DMS53 treated with DMSO at 0.1 percent for 48 hours (cell line): ENCODE results near the gene PIK3C2A.

ENCODE experiments used
- DNase-seq: peaks from one replicate; lab custom pipeline; 2025; ENCODE audit not compliant: unreplicated experiment; lab: John Stamatoyannopoulos, UW

PIK3C2A gene

DNA sequence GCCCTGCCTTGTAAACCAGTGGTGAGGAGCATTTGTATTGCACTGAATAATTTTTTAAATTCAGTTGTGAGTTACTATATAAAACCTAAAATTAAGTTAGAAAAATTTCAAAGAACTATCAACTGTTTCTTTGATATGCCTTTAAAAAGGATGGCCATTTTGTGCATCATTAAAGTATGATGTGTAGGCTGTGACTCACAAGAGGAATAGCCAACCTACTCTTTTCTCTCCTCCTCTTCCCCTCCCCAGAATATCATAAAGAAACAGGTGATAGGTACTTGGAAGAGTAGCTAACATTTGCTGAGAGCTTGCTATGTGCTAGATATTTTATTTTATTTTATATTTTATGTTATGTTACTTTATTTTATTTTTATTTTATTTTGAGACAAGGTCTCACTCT, 10.6 kb upstream of the PIK3C2A start:
- DNase-seq = no peak

DNA sequence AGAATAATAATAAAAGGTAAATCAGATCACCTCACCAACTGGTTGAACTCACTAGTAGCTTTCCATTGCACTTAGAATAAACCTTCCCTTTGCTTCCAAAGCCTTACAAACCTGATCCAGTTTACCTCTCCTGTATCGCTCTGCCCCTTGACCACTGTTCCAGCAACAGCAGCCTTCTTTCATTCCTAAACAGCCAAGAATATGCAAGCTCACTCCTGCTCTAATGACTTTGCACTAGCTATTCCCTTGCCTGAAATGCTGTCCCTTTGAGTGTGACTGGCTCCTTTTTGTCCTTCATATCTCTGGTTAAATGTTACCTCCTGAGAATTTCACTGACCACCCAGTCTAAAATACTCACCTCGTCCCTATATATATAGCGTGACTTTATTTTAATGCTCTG, 9.6 kb upstream of the PIK3C2A start:
- DNase-seq = no peak

DNA sequence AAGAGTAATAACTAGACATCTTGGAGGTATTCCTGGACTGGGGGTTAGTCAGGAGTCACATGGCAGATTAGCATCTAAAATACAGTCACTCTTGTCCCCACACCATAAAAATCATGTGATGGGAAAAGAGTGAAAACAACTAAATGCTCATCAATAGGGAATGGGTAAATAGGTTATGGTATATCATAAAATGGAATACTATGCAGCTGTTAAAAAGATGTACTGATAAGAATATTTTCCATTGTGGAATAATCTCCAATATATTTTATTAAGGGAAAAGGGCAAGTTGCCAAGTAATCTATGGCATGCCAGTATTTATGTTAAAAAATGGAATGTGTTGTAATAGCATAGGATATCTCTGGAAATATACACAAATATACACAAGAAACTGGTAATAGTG, 6.6 kb upstream of the PIK3C2A start:
- DNase-seq = no peak

DNA sequence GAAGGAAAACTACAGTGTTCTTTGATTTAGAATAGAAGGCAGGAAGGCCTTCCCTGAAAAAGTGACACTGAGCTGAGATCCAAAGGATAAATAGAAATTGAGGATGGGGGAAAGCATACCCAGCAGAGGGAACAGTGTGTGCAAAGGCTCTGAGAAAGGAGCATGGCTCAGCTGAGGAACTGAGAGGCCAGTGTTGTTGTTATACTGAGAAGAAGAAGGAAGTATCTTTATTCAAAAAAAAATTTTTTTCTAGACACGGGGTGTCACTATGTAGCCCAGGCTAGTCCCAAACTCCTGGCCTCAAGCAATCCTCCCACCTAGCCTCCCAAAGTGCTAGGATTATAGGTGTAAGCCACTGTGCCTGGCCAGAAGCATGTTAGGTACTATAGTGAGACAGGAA, 3.5 kb upstream of the PIK3C2A start:
- no peak for DNase-seq

DNA sequence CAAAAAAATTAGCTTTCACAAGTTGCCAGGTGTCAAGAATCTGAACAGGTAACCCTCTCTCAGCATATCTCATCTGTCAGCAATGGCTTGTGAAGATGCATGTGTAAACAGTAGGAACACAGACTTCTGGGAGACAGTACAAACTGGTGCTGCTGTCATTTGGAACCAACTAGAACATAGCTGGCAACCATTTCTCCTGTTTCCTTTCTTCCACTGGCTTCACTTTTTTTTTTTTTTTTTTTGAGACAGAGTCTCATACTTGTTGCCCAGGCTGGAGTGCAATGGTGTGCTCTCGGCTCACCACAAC, 2.1 kb upstream of the PIK3C2A start:
- DNase-seq = no peak

DNA sequence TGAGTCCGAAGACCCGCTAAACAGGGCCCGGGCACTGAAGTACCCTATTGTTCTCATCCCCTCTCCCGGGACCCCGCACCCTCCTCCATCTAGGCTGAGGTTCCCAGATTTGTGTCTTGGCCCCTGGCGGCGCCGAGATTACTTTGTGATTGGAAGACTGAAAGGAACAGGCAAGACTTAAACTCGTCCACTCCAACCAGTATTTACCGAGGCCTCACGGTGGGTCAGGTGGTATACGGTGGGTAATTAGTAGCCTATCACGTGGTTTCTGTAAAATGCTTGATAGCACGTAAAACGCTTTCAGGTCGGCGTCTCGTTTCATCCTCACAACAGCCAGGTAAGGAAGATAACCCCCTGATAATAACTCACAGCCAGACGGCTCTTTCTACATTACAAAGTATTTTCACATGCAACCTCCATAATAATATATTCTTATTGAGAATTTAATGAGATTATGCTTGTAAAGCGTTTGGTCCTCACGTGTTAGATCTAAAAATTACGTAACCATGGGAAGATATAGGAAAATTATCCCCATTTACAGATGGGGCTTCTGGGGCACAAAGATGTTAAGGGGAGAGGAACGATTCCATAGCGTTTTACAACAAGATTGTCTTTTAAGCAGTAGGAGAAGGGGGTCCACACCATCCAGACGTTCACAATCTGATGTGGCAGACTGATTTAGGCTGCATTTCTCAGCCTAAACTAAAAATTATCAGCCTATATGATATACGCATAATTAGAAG, 642 bp upstream of the PIK3C2A start:
- peak; percentile 86 for DNase-seq

DNA sequence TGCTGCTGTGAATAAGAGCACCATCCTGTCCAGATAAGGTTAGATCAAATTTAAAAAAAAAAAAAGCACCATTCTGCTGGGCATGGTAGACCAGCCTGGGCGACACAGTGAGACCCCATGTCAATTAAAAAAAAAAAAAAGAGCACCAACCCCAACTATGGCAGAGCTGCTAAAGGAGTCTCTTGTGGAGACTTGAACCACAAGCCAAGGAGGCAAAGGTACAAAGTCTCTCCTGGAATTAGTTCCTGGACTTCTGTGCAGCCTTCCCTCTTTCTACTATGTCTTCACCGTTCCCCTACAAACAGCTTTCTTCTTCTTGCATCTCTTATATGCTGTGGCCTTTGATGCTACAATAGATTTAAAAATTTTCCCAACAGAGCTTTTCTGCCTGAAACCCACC, 1.3 kb downstream of the PIK3C2A start:
- DNase-seq = no peak

DNA sequence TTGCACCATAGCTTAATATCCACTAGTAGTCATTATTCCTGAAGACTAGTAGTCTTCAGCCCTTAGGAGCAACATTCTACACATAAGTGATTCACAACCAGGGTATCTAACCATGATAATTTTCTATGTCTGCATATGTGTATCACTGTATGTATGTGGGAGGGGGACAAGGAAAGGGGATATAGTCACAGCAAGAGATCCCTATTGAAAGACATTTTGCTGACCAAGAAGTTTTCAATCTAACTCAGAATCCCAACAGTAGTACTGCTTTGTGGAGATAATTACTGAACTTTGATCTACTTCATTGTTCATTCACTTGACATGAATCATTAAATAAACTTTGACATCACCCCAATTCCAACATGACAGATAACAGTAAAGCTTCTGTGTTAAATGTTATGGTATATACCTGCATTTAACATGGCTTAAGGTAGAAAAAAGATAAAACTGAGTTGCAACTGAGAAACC, 10.3 kb downstream of the PIK3C2A start:
- no peak for DNase-seq

DNA sequence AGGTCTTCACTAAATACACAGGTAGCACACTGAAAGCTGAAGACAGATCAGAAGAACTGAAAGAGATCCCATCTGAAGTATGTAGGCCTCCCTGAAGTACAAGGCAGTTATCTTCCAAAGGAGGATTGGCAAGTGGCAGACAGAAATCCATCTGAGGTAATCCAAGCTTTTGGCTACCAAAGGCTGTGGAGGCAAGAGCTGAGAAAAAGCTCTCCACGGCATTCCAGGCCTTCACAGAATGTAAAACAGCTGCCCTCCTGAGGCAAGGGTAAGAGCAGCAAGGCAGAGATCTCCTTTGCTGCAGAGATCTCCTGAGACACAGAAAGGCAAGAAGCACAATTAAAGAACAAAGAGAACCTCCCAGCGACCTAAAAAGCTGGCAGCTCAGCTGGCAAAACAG, 19.1 kb downstream of the PIK3C2A start:
- no peak for DNase-seq

DNA sequence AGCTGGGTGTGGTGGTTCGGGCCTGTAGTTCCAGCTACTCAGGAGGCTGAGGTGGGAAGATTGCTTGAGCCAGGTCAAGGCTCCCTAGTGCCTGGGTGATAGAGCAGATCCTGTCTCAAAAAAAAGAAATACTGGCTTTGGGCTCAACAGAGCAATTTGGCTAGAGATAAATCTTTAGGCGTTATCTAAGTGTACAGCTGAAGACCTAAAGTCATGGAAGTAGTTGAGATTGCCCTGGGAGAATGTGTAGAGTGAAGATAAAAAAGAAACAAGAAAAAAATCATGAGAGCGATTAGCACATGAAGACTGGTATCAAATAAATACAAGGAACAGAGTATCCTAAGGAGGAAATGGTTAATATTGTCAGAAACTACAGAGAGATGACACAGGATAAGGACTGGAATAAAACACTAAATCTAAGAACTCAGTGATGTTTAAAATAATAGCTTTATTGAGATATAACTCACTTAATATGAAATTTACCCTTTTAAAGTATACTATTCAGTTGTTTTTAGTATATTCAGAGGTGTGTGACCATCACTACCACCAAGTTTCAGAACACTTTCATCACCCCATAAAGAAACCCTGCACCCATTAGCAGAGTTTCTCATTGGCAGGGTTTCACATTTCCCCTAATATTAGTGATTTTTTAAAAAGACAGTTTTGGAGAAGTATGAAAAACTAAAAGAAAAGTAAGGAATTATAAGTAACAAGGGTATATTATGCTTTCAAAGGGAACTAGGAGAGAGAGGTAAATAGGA, 20.7 kb downstream of the PIK3C2A start:
- DNase-seq = no peak

DNA sequence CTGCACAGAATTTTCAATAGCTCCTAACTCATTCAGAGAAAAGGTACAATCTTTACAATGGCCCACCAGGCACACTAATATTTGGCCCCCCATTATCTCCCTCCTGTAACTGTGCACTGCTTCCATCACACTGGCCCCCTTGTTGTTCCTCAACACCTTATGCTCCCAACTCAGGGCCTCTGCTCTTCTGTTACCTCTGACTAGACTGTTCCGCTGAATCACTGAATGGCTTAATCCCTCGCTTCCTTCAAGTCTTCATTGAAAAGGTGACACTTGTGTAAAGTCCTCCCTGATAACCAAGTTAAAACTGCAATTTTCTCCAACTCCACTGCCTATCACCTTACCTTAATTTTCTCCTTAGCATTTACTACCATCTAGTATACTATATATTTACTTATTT, 21.8 kb downstream of the PIK3C2A start:
- DNase-seq = no peak

DNA sequence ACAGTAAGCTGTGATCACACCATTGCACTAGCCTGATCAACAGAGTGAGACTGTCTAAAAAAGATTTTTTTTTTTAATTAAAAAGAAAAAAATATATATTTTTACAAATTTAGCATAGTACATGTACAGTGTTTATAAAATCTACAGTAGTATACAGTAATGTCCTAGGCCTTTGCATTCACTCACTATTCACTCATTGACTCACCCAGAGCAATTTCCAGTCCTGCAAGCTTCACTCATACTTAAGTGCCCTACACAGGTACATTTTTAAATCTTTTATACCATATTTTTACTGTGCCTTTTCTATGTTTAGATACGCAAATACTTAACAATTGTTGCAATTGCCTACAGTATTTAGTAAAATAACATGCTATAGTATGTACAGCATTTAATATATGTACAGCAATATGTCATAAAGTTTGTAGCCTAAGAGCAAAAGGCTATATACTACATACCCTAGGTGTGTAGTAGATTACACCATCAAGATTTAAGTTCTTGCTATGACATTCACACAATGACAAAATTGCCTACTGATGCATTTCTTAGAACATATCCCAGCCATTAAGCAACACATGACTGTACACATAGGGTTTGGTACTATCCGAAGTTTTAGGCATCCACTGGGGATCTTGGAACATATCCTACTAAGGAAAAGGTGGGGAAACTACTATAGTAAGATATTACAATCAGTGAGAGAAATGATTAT, 22.8 kb downstream of the PIK3C2A start:
- DNase-seq = no peak

DNA sequence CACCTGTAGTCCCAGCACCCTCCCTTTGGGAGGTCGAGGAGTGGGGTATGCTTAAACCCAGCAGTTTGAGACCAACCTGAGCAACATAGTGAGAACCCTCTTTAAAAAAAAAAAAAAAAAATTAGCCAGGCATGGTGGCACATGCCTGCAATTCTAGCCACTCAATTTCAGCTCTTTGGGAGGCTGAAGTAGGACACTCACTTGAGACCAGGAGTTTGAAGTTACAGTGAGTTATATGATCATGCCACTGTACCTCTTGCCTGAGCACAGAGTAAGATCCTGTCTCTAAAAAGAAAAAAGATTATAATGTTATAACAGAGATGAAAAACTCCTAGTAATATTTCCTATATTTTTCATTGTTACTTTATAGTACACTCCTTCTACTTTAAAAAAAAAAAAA, 23.9 kb downstream of the PIK3C2A start:
- DNase-seq = no peak

DNA sequence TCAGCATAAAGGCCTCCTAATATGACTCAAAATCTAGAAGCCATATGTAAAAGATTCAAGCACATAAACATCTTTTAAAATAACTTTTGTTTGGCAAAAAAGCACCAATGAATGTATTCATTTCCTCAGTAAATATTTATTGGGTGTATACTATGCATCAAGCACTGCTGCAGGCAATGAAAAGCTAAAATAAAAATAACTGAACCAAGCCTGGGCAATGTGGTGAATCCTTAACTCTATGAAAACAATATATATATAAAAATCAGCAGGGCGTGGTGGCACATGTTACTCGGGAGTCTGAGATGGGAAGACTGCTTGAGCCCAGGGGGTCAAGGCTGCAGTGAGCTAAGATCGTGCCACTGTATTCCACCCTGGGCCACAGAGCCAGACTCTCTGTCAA, 27.8 kb downstream of the PIK3C2A start:
- DNase-seq = no peak

DNA sequence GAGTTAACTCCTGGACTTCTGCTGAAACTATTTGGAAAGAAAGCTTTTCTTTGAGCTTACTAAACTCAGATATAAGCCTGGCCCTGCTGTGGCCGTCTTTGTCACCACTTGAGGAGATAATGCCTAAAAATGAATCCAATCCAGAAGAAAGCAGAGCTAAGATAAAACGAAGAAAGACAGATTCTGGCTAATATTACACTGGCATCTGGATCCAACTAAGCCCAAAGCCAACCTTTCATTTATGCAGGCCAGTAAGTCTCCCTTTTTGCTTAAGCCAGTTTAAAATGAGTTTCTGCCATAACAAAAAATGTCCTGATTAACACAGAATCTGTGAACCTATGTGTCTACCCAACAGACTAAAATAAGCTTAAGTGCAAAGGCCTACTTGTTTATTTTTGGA, 34.5 kb downstream of the PIK3C2A start:
- DNase-seq = no peak

DNA sequence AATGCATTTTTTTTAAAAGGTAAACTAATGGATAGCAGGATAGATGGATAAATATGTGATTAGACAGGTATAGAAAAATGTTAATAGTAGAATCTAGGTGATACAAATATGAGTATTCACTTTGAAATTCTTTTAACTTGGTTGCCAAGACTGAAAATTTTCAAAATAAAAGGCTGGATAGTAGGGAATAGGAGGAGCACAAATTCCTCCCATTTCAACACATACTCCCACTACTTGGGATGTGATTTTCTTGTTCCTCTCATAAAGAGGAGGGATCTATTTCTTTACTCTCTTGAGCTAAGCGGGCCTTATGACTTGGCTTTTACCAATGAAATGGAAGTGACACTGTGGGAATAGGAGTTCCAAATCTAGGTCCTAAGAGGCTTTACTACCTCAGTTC, 35.9 kb downstream of the PIK3C2A start:
- no peak for DNase-seq

DNA sequence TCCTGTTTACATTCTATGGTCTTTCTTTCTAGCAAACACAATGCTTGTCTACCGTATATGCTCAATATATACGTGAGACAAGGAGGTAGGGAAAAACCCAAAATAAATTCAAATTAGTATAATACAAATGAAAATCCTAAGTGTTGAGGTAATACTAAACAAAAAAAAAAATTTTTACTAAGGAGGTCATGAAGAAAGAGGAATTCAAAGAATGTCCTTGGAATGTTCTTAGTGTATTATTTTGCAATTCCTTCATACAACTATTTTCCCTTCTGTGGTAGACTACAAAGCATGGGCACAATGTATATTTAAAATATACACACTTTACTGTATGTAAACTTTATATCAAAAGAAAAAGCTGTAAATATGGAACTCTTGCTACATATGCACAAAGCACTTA, 36.4 kb downstream of the PIK3C2A start:
- no peak for DNase-seq

DNA sequence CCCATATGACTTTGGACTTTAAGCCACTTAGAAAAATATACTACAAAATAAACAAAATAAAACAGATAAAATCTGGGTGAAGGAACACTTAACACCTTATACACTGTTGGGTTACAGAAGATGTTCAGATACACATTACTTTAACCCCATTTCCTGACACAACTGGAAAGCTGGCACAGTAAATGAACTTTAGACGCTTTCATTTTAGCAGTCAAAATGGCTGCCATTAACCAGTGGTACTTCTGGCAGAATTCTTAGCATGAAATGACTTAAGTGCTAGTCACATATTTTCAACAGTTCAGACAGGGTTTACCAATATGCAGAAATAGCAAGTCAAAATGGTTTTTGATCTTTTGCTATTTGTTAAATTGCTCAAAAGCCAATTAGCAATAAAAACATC, 37.9 kb downstream of the PIK3C2A start:
- DNase-seq = no peak

DNA sequence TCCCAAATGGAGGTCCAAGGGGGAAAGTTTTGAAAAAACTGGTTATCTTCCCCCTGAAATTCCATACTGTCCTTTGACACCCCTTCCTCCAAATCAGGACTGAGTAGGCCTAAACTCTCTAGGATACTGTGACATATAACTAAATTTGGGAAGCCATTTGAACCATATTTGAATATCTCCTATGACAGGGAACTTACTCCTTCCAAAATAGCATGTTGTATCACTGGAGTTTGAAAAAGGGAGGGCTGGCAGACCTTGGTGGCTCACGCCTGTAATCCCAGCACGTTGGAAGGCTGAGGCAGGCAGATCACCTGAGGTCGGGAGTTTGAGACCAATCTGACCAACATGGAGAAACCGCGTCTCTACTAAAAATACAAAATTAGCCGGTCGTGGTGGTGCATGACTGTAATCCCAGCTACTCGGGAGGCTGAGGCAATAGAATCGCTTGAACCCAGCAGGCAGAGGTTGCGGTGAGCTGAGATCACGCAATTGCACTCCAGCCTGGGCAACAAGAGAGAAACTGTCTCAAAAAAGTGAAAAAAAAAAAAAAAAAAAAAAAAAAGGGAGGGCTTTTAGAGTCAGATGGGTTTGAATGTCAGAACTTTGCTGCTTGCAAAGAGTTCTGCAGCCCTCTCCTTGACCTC, 42.4 kb downstream of the PIK3C2A start:
- no peak for DNase-seq

DNA sequence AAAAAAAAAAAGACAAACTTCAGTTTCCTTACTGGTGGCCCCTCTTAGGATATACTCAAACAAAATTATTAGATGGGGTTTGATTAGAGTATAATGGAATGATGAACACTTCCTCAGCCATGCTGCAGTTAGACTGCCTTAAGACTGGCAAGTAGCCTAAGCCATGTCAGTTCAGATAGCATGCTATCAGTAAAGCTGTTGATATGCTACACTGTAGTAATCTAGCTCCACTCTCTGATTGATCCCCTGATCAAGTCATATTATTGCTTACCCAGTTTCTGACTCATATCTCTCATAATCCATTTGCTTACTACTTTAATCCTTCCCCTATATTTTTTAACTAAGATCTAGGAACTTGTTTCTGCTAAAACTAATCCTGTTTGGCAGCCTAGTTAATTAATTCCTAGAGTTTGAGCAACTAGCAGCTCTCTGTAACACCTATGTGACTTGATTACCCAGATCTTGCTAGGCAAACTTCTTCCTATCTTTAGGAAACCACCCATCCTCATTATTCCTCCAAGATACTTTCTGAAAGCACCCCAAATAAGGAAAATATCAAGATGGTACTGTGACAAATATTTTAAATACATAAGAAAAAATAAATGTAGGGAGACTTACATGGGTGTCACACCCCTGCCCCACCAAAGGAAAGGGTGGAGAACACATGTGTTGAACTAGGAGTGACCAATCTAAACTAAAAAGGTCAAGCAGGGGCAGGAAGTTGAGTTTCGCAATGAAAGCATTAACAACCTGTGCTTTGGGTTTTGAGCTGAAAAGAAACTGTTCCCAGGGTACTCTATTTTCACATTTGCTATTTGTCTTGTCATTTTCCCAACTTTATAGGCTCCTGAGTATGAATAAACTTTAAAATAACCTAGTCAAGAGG, 43.2 kb downstream of the PIK3C2A start:
- DNase-seq = no peak

DNA sequence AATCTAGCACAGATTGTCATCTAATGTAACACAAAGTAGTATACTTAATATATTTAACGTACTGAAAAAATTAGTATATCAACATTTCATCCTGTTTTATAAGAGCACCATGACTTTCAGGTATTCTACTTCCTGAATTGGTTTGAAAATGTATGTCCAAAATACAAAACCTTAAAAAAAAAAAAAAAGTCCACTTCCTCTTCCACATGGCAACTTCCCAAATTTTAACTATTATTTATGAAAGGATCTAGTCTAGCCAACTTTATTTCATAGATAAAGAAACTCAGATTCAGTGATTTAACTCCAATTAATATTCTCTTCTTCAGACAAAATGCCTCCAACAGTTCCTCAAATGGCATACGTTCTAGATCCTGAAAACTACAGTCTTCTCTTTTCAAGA, 44.0 kb downstream of the PIK3C2A start:
- no peak for DNase-seq
